GM10248 (cell line): ENCODE results near the gene ECE1.

Source experiments
- CTCF ChIA-PET: fragments of 300-600 bp; sonication (Branson Sonifier 250); formaldehyde crosslinking; extraction: SDS; loops from one replicate; lab custom pipeline; 2021; ENCODE audit warnings: antibody characterized with exemption; lab: Yijun Ruan, JAX
- POLR2A ChIA-PET: fragments of 350-650 bp; sonication (Branson Sonifier 250); formaldehyde crosslinking; extraction: SDS; loops from one replicate; lab custom pipeline; 2020; ENCODE audit warnings: antibody characterized with exemption; lab: Yijun Ruan, JAX
- DNase-seq: peaks from one replicate; pipeline ENCODE4 v3.0.0; 2012; ENCODE audit errors: extremely low spot score
- TF ChIP-seq, protein P1 (sequence below): IDR thresholded peaks from 2 replicates; pipeline ENCODE4 v1.5.1; 2012; ENCODE audit warnings: mild to moderate bottlenecking, low read depth; ENCODE audit errors: extremely low read depth, missing control alignments, control extremely low read depth

The ECE1 gene

GRCh38 chr1:21312407-21312992, 22.2 kb upstream of the ECE1 start:
- ChIA-PET POLR2A (interaction anchor here (0.8 kb wide), 1 partner anchor 15 kb away, joined by 6 read pairs; no protein-coding TSS in a partner anchor), CTCF (interaction anchor here (0.6 to 4.0 kb wide), 11 partner anchors 9 to 57 kb away, joined by 3 to 16 read pairs (median 4); no protein-coding TSS in a partner anchor)
- DNase-seq = no peak
- TF ChIP-seq, protein P1, sequence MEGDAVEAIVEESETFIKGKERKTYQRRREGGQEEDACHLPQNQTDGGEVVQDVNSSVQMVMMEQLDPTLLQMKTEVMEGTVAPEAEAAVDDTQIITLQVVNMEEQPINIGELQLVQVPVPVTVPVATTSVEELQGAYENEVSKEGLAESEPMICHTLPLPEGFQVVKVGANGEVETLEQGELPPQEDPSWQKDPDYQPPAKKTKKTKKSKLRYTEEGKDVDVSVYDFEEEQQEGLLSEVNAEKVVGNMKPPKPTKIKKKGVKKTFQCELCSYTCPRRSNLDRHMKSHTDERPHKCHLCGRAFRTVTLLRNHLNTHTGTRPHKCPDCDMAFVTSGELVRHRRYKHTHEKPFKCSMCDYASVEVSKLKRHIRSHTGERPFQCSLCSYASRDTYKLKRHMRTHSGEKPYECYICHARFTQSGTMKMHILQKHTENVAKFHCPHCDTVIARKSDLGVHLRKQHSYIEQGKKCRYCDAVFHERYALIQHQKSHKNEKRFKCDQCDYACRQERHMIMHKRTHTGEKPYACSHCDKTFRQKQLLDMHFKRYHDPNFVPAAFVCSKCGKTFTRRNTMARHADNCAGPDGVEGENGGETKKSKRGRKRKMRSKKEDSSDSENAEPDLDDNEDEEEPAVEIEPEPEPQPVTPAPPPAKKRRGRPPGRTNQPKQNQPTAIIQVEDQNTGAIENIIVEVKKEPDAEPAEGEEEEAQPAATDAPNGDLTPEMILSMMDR = no peak

- CTCF ChIA-PET = interaction anchor here (1.0 to 4.0 kb wide), 4 partner anchors 10 to 58 kb away, joined by 3 to 16 read pairs (median 5); no protein-coding TSS in a partner anchor
- TF ChIP-seq, protein P1 = no peak
- DNase-seq = no peak
- POLR2A ChIA-PET = no interaction called here
Measured at GRCh38 chr1:21311016-21311415, 20.8 kb upstream of the ECE1 start.

GRCh38 chr1:21308847-21309652, 18.8 kb upstream of the ECE1 start:
- ChIA-PET POLR2A (no interaction called here), CTCF (interaction anchor here (2.4 kb wide), 1 partner anchor 59 kb away, joined by 6 read pairs; no protein-coding TSS in a partner anchor)
- TF ChIP-seq, protein P1 = no peak
- DNase-seq = no peak

DNA sequence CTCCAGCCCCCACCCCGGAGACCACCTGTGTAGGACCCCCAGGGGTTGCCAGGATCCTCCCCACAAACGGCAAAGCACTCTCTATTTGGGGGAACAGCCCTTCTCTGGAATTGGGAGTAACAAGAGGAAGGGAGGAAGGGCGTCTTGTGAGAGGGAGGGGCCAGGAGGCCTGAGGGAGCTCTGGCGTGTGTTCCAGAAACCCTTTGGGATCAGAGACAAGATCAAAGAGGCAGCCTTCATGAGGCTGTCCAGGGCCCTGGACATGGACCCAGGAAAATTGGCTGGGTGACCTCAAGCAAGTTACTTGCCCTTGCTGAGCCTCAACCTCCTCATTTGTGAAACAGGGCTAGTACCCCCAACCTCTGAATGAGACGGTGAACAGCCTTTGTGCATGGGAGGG, 18.1 kb upstream of the ECE1 start:
- POLR2A ChIA-PET = no interaction called here
- CTCF ChIA-PET = interaction anchor here (1.0 to 2.4 kb wide), 3 partner anchors 9 to 60 kb away, joined by 3 to 6 read pairs (median 4); no protein-coding TSS in a partner anchor
- DNase-seq = no peak
- TF ChIP-seq, protein P1 = no peak

GRCh38 chr1:21307663-21308305, 17.5 kb upstream of the ECE1 start:
- TF ChIP-seq, protein P1 = no peak
- POLR2A ChIA-PET = no interaction called here
- DNase-seq = no peak
- CTCF ChIA-PET = interaction anchor here (1.0 to 2.4 kb wide), 4 partner anchors 8 to 61 kb away, joined by 3 to 6 read pairs (median 4); no protein-coding TSS in a partner anchor

DNA sequence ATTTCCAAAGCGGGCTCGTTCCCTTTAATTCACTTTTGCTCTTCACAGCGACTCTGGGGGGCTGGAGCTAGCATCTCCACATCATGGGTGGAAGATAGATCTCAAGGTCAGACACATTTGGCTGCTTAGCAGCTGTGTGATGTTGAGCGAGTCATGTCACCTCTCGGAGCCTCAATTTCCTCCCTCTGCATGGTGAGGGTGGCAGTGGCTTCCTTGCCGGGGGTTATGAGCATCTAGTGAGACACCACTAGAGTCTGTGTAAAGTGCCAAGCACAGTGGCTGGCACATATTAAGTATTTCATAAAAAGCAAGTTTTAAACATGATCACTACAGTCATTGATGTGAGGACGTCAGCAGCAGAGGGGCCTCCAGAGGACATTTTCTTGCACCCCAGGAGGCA, 16.9 kb upstream of the ECE1 start:
- TF ChIP-seq, protein P1 = no peak
- CTCF ChIA-PET = interaction anchor here (1.0 to 2.4 kb wide), 4 partner anchors 8 to 61 kb away, joined by 3 to 6 read pairs (median 4); no protein-coding TSS in a partner anchor
- no peak for DNase-seq
- POLR2A ChIA-PET = no interaction called here
